ENCODE data around the gene ZBTB7C.

The ZBTB7C gene

GRCh38 chr18:48419277-48420022 is 10.3 kb upstream of the ZBTB7C start:
- DNase-seq (ENCODE audit: low read depth): no peak
- no peak overlapping the region for H3K4me3 ChIP-seq (ENCODE audit: control insufficient read depth, low read depth, low read length)
- TF ChIP-seq, protein P1, sequence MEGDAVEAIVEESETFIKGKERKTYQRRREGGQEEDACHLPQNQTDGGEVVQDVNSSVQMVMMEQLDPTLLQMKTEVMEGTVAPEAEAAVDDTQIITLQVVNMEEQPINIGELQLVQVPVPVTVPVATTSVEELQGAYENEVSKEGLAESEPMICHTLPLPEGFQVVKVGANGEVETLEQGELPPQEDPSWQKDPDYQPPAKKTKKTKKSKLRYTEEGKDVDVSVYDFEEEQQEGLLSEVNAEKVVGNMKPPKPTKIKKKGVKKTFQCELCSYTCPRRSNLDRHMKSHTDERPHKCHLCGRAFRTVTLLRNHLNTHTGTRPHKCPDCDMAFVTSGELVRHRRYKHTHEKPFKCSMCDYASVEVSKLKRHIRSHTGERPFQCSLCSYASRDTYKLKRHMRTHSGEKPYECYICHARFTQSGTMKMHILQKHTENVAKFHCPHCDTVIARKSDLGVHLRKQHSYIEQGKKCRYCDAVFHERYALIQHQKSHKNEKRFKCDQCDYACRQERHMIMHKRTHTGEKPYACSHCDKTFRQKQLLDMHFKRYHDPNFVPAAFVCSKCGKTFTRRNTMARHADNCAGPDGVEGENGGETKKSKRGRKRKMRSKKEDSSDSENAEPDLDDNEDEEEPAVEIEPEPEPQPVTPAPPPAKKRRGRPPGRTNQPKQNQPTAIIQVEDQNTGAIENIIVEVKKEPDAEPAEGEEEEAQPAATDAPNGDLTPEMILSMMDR (IDR thresholded peaks at IDR 0.05; ENCODE audit: control insufficient read depth, insufficient read depth, low read depth, low read length, missing control alignments): no peak

DNA sequence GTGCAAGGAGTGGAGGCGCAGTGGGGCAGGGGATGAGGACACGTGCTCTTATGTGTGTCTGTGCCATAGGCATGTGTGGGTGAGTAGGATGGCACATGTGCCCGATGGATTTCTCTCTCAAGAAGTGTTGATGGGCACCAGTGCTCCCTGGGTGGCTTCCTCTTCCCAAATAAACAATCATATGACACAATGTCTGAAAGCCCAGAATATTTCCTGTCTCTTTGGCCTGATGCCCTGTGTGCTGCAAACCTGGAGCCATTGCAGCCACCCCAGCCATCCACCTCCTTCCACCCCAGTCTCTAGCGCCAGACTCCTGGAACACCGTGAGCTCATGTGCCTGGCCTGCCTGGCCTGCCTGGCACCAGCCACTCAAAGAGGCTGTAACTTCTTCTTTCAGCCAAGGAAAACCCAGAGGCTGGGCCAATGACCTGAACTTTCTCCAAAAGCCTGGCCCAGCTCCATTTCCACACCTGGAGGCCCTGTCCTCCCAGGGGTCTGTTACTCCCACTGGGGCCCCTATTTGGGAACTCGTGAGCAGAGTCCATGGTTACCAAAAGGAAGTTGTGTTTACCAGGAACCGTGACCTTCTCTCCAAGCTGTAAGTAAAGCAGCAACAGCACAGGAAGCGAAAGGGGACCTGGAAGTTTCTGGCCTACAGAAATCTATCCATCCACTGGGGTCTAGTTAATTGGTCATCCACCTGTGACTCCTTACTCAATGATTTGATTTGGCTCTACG is 9.5 kb upstream of the ZBTB7C start:
- TF ChIP-seq, protein P1 (IDR thresholded peaks at IDR 0.05; ENCODE audit: control insufficient read depth, insufficient read depth, low read depth, low read length, missing control alignments): no peak
- no peak overlapping the region for H3K4me3 ChIP-seq (ENCODE audit: control insufficient read depth, low read depth, low read length)
- DNase-seq (ENCODE audit: low read depth): no peak

GRCh38 chr18:48417985-48418384 is 8.8 kb upstream of the ZBTB7C start:
- H3K4me3 ChIP-seq (ENCODE audit: control insufficient read depth, low read depth, low read length): no peak overlapping the region
- DNase-seq (ENCODE audit: low read depth): no peak
- TF ChIP-seq, protein P1 (IDR thresholded peaks at IDR 0.05; ENCODE audit: control insufficient read depth, insufficient read depth, low read depth, low read length, missing control alignments): no peak

GRCh38 chr18:48413342-48413741 is 4.2 kb upstream of the ZBTB7C start:
- H3K4me3 ChIP-seq (ENCODE audit: control insufficient read depth, low read depth, low read length): no peak overlapping the region
- no peak for DNase-seq (ENCODE audit: low read depth)
- TF ChIP-seq, protein P1 (IDR thresholded peaks at IDR 0.05; ENCODE audit: control insufficient read depth, insufficient read depth, low read depth, low read length, missing control alignments): no peak

- DNase-seq (ENCODE audit: low read depth): no peak
- TF ChIP-seq, protein P1 (IDR thresholded peaks at IDR 0.05; ENCODE audit: control insufficient read depth, insufficient read depth, low read depth, low read length, missing control alignments): peak; percentile 78
- H3K4me3 ChIP-seq (ENCODE audit: control insufficient read depth, low read depth, low read length): no peak overlapping the region
Measured at GRCh38 chr18:48412339-48412929, 3.3 kb upstream of the ZBTB7C start.

- H3K4me3 ChIP-seq (ENCODE audit: control insufficient read depth, low read depth, low read length): peak overlapping the region; percentile 66
Measured at GRCh38 chr18:48410095-48410920, 1.1 kb upstream of the ZBTB7C start.

More at GRCh38 chr18:48410095-48410920, 1.1 kb upstream of the ZBTB7C start:
- TF ChIP-seq, protein P1 (IDR thresholded peaks at IDR 0.05; ENCODE audit: control insufficient read depth, insufficient read depth, low read depth, low read length, missing control alignments): no peak
- no peak for DNase-seq (ENCODE audit: low read depth)
